HEK293 (cell line): ENCODE measurements around the gene CLP1.

Experiments used
- CTCF ChIP-seq: fragments of 450-650 bp; formaldehyde crosslinking; IDR thresholded peaks from 2 replicates; pipeline ENCODE4 v1.5.1; 2016; ENCODE audit warnings: missing biosample characterization, missing genetic modification characterization
- PBX3 ChIP-seq: sonication (generic); formaldehyde crosslinking; IDR thresholded peaks from 2 replicates; pipeline ENCODE4 v1.8.1; 2022; ENCODE audit warnings: mild to moderate bottlenecking, moderate library complexity, missing genetic modification reagents
- ZBTB26 ChIP-seq: fragments of 450-650 bp; formaldehyde crosslinking; optimal IDR thresholded peaks from 2 replicates; pipeline ENCODE3; 2016; ENCODE audit warnings: missing biosample characterization, mild to moderate bottlenecking, missing genetic modification characterization
- ZNF133 ChIP-seq: fragments of 450-650 bp; formaldehyde crosslinking; IDR thresholded peaks from 2 replicates; pipeline ENCODE4 v1.5.1; 2016; ENCODE audit warnings: missing biosample characterization, missing genetic modification characterization
- ZNF146 ChIP-seq: fragments of 450-650 bp; formaldehyde crosslinking; IDR thresholded peaks from 2 replicates; pipeline ENCODE4 v1.5.1; 2016; ENCODE audit warnings: missing biosample characterization, missing genetic modification characterization
- ZNF426 ChIP-seq: fragments of 450-650 bp; formaldehyde crosslinking; IDR thresholded peaks from 2 replicates; pipeline ENCODE4 v1.5.1; 2017; ENCODE audit warnings: missing biosample characterization, missing genetic modification characterization, mild to moderate bottlenecking, inconsistent platforms, moderate library complexity
- ZNF555 ChIP-seq: fragments of 450-650 bp; formaldehyde crosslinking; conservative IDR thresholded peaks from 2 replicates; pipeline ENCODE4 v1.5.1; 2017; ENCODE audit warnings: missing biosample characterization, mild to moderate bottlenecking, missing genetic modification characterization, inconsistent platforms
- ZNF639 ChIP-seq: fragments of 450-650 bp; formaldehyde crosslinking; IDR thresholded peaks from 2 replicates; pipeline ENCODE4 v1.5.1; 2016; ENCODE audit warnings: missing biosample characterization, missing genetic modification characterization
- ZNF777 ChIP-seq: fragments of 450-650 bp; formaldehyde crosslinking; IDR thresholded peaks from 2 replicates; pipeline ENCODE4 v1.5.1; 2017; ENCODE audit warnings: missing biosample characterization, missing genetic modification characterization, borderline replicate concordance

- no peak for TF ChIP-seq CTCF (tag by site-specific recombination)
- no peak for TF ChIP-seq ZNF426 (tag by site-specific recombination)
- no peak for TF ChIP-seq PBX3 (CRISPR knock-in tag)
- no peak for TF ChIP-seq ZBTB26 (tag by site-specific recombination)
- TF ChIP-seq ZNF555 (tag by site-specific recombination), result no peak
- no peak for TF ChIP-seq ZNF639 (tag by site-specific recombination)
- TF ChIP-seq ZNF777, result no peak
- no peak for TF ChIP-seq ZNF133
- TF ChIP-seq ZNF146, result no peak
Observed at GRCh38 chr11:57679396-57679795, 21.8 kb downstream of the CLP1 start.
